GM18517 (cell line): ENCODE data around the gene METTL1.

Experiments used
- ATAC-seq: cut with Tn5 transposase; IDR thresholded peaks from one replicate; pipeline ENCODE4 v1.9.1; 2021; ENCODE audit warnings: mild to moderate bottlenecking, moderate library complexity; ENCODE audit not compliant: unreplicated experiment

METTL1 gene

GRCh38 chr12:57770734-57771133, 1.2 kb downstream of the METTL1 start:
- no peak for ATAC-seq

GRCh38 chr12:57769594-57769993, 2.3 kb downstream of the METTL1 start:
- ATAC-seq, result no peak

GRCh38 chr12:57767876-57768275, 4.0 kb downstream of the METTL1 start:
- no peak for ATAC-seq

- no peak for ATAC-seq
Measured at GRCh38 chr12:57767305-57767698, 4.6 kb downstream of the METTL1 start.

GRCh38 chr12:57766464-57767304, 5.2 kb downstream of the METTL1 start, which contains the start of gene CYP27B1:
TSS of gene CYP27B1 (minus strand) at chr12:57767078. CDS start at chr12:57767041, 37 bp downstream.
- no peak for ATAC-seq

- no peak for ATAC-seq
Measured at GRCh38 chr12:57765698-57766463, 6.0 kb downstream of the METTL1 start.

GRCh38 chr12:57765003-57765697, 6.8 kb downstream of the METTL1 start:
- peak; percentile 59 for ATAC-seq

- ATAC-seq, result peak; percentile 14
Measured at GRCh38 chr12:57764662-57765002, 7.3 kb downstream of the METTL1 start.

GRCh38 chr12:57763881-57764661, 7.8 kb downstream of the METTL1 start:
- ATAC-seq, result no peak

- ATAC-seq, result no peak
Measured at GRCh38 chr12:57762463-57762862, 9.4 kb downstream of the METTL1 start.

- no peak for ATAC-seq
Measured at GRCh38 chr12:57761391-57761998, 10.4 kb downstream of the METTL1 start.

GRCh38 chr12:57760347-57760982, 11.4 kb downstream of the METTL1 start:
- ATAC-seq, result no peak

GRCh38 chr12:57759360-57759980, 12.4 kb downstream of the METTL1 start:
- ATAC-seq, result no peak

- no peak for ATAC-seq
Measured at GRCh38 chr12:57758552-57759359, 13.1 kb downstream of the METTL1 start.

- ATAC-seq, result no peak
Measured at GRCh38 chr12:57757771-57758170, 14.1 kb downstream of the METTL1 start.

- no peak for ATAC-seq
Measured at GRCh38 chr12:57756406-57757341, 15.2 kb downstream of the METTL1 start.
